Loucy (cell line): Measurements from ENCODE around the gene PCYT1A.

ENCODE experiments used
- EZH2phosphoT487 ChIP-seq: fragments of 200-600 bp; IDR thresholded peaks from 2 replicates; pipeline ENCODE4 v1.6.1; 2018; ENCODE audit warnings: antibody characterized with exemption, mild to moderate bottlenecking, moderate library complexity, borderline replicate concordance
- TF ChIP-seq, protein P1 (sequence below): fragments of 200-600 bp; sonication (generic); conservative IDR thresholded peaks from 2 replicates; pipeline ENCODE4 v1.5.1; 2014; ENCODE audit warnings: mild to moderate bottlenecking, antibody characterized with exemption, low read length

DNA sequence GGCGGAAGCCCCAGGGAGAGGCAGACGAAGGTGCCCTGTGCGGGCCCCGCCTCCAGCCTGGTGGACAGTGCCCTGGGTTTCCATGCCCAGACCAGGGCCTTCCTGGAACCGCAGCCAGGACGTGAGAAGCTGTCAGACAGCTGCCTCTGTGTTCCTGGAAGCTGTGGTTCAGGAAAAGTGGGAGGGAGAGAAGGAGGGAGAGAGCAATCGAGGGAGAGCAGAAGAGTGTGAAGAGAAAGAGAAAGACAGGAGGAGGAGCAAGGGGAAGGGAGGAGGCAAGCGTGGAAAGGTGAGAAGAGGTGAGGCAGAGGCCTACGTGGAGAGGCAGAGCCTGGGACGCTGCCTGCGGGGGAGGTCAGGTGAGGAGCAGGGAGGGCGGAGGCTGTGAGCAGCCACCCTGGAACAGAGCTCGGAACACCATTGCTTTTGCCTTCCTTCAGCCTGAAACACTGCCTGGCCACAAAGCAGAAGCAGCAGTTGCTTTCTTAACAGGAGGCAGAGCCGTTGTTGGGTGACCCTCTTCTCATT lies 94.9 kb downstream of the PCYT1A start:
- TF ChIP-seq, protein P1, sequence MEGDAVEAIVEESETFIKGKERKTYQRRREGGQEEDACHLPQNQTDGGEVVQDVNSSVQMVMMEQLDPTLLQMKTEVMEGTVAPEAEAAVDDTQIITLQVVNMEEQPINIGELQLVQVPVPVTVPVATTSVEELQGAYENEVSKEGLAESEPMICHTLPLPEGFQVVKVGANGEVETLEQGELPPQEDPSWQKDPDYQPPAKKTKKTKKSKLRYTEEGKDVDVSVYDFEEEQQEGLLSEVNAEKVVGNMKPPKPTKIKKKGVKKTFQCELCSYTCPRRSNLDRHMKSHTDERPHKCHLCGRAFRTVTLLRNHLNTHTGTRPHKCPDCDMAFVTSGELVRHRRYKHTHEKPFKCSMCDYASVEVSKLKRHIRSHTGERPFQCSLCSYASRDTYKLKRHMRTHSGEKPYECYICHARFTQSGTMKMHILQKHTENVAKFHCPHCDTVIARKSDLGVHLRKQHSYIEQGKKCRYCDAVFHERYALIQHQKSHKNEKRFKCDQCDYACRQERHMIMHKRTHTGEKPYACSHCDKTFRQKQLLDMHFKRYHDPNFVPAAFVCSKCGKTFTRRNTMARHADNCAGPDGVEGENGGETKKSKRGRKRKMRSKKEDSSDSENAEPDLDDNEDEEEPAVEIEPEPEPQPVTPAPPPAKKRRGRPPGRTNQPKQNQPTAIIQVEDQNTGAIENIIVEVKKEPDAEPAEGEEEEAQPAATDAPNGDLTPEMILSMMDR = no peak
- TF ChIP-seq EZH2phosphoT487 = no peak
